Right lobe of liver (tissue), 4 donors: ENCODE data around the gene LYPD6B.

Source experiments
- CTCF ChIP-seq, 4 donors: fragments of 200-600 bp in 3 of 4; fragments of 450-650 bp in 1 of 4; IDR thresholded peaks; one replicate each; pipeline versions ENCODE4 v1.5.1 to v1.8.0; 2016 to 2022; ENCODE audit warnings: antibody characterized with exemption in 4 of 4, mild to moderate bottlenecking in 2 of 4
- POLR2A ChIP-seq: fragments of 450-650 bp; IDR thresholded peaks from one replicate; pipeline ENCODE4 v1.6.1; 2017; ENCODE audit warnings: antibody characterized with exemption, mild to moderate bottlenecking
- donor health status: DM: no; HTN: no; CAD: no.
- donor health status: DM: no; HTN: no; CAD: no.
- donor health status: DM: no; HTN: yes; CAD: no.

DNA sequence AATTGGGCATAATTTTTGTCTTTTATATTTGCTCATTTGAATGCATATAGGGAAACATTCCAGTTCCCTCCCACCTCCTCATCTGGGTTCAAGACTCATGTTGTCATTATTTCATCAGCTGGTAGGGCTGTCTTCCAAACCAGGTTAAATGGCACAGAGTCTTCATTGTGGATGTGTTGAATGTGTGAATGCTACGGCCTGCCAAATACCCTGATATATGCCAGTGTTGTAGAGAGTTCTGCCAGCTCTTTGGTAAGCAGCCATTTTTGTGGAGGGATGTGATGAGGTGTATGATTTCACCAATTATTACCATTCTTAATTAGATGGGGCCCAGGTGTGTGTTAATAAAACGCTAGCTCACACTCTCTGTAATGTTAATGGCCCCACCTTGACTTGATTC lies 121.7 kb downstream of the LYPD6B start:
- TF ChIP-seq POLR2A: no peak
- TF ChIP-seq CTCF (IDR thresholded peaks at IDR 0.05): no peak
